ENCODE results near the gene PPARGC1A.

DNA sequence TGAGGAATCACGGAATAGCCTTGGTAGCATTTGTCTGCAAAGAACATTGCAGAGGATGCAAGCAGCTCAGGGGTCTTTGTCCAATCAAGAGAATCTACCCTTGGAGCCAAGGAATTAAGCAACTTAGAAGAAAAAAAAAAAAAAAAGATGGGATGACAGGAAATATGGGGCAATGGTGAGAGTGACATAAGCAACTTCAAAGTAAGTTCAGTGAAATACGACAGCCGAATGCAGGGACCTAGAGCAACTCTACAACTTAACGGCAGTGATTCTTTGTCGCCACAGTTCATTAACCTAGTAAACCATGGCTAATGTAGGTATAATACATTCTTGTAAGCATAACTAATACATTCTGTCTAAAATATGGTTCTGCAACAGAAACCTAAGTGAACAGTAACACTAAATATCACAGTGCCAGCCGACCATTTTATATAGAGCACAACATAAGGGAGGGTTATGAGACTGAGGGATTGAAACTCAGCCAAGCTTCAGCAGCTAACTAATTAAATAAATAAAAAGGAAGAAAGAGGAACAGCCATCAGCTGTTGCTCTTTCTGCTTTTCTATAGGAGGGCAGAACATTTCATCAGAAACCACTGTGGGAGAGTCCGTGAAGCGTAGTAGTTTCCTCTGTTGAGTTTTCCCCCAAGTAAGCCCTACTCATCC is 74.7 kb downstream of the PPARGC1A start:
- TF ChIP-seq, protein P1, sequence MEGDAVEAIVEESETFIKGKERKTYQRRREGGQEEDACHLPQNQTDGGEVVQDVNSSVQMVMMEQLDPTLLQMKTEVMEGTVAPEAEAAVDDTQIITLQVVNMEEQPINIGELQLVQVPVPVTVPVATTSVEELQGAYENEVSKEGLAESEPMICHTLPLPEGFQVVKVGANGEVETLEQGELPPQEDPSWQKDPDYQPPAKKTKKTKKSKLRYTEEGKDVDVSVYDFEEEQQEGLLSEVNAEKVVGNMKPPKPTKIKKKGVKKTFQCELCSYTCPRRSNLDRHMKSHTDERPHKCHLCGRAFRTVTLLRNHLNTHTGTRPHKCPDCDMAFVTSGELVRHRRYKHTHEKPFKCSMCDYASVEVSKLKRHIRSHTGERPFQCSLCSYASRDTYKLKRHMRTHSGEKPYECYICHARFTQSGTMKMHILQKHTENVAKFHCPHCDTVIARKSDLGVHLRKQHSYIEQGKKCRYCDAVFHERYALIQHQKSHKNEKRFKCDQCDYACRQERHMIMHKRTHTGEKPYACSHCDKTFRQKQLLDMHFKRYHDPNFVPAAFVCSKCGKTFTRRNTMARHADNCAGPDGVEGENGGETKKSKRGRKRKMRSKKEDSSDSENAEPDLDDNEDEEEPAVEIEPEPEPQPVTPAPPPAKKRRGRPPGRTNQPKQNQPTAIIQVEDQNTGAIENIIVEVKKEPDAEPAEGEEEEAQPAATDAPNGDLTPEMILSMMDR (IDR thresholded peaks at IDR 0.05): no peak
- no peak for TF ChIP-seq ZFX (IDR thresholded peaks at IDR 0.05; ENCODE audit: borderline replicate concordance)

All from 22Rv1 (cell line).